Spleen (tissue), 11 donors: ENCODE results near the gene GAPDHS. TPM values are rescaled to one million over a fixed set of nuclear protein-coding genes. Genes with fewer than 3 reads are reported as not detected.

ENCODE experiments used
- DNase-seq: peaks from one replicate; pipeline ENCODE4 v3.0.0-alpha.2; 2020
- H3K27ac ChIP-seq, 8 donors: fragments of 200-600 bp; sonication (generic) in 7 of 8; 1 replicate in 4 of 8; 2 replicates in 4 of 8; pipeline versions ENCODE4 v1.5.0 to v1.8.0; 2016 to 2021; ENCODE audit warnings: inconsistent platforms in 4 of 8, mild to moderate bottlenecking in 4 of 8, moderate library complexity in 1 of 8
- H3K27me3 ChIP-seq, 7 donors: fragments of 200-600 bp; sonication (generic) in 6 of 7; replicated peaks in 1 of 7; 1 replicate in 4 of 7; 2 replicates in 3 of 7; pipeline versions ENCODE4 v1.5.0 to v1.8.0; 2016 to 2021; ENCODE audit warnings: inconsistent platforms in 3 of 7, mild to moderate bottlenecking in 1 of 7
- H3K36me3 ChIP-seq, 6 donors: fragments of 200-600 bp; sonication (generic) in 5 of 6; 1 replicate in 4 of 6; 2 replicates in 2 of 6; pipeline versions ENCODE4 v1.5.0 to v1.8.0; 2016 to 2021; ENCODE audit warnings: inconsistent platforms in 2 of 6
- H3K4me1 ChIP-seq, 6 donors: fragments of 200-600 bp; sonication (generic) in 5 of 6; 1 replicate in 3 of 6; 2 replicates in 3 of 6; pipeline versions ENCODE4 v1.5.0 to v1.8.0; 2016 to 2021; ENCODE audit warnings: inconsistent platforms in 3 of 6
- H3K4me3 ChIP-seq, 8 donors: fragments of 200-600 bp; sonication (generic) in 7 of 8; 1 replicate in 4 of 8; 2 replicates in 4 of 8; pipeline versions ENCODE4 v1.5.0 to v1.8.0; 2016 to 2021; ENCODE audit warnings: inconsistent platforms in 4 of 8, mild to moderate bottlenecking in 4 of 8, moderate library complexity in 2 of 8
- H3K9me3 ChIP-seq, 8 donors: fragments of 200-600 bp; sonication (generic) in 7 of 8; 1 replicate in 4 of 8; 2 replicates in 4 of 8; pipeline versions ENCODE4 v1.5.0 to v1.8.0; 2016 to 2021; ENCODE audit warnings: inconsistent platforms in 4 of 8
- CTCF ChIP-seq, 11 experiments: fragments of 200-600 bp in 7 of 11; fragments of 450-650 bp in 4 of 11; sonication (generic) in 4 of 11; IDR thresholded peaks in 8 of 11; conservative IDR thresholded peaks in 3 of 11; 1 replicate in 7 of 11; 2 replicates in 4 of 11; pipeline versions ENCODE4 v1.4.0 to v1.8.0; 2016 to 2021; ENCODE audit warnings: antibody characterized with exemption in 11 of 11, inconsistent platforms in 4 of 11, mild to moderate bottlenecking in 1 of 11
- POLR2A ChIP-seq, 3 donors: fragments of 450-650 bp; IDR thresholded peaks; one replicate each; pipeline ENCODE4 v1.5.1; 2017; ENCODE audit warnings: antibody characterized with exemption in 3 of 3, mild to moderate bottlenecking in 1 of 3
- POLR2AphosphoS5 ChIP-seq, 3 donors: sonication (generic); formaldehyde crosslinking; IDR thresholded peaks; one replicate each; pipeline ENCODE4 v1.5.1; 2017; ENCODE audit warnings: antibody characterized with exemption in 3 of 3
- WGBS, 5 donors: extraction: QIAGEN DNeasy Blood & Tissue Kit in 3 of 5; methylation state at CpG; one replicate each; pipeline versions ENCODE4 v1.1.5 to v1.1.7; 2013 to 2018; 5-methylcytosine and 5-hydroxymethylcytosine counted together
- intact Hi-C: fragments of 100-400 bp; cut with DNase I; formaldehyde crosslinking; loops from one replicate; pipeline ENCODE4 v1.15.0; 2023; ENCODE audit warnings: low total_unique reads
- polyA plus RNA-seq, 3 donors: library from polyadenylated mRNA; stranded (reverse); fragments of 200-250 nt; gene quantifications; one replicate each; pipeline ENCODE4 v1.2.1, GENCODE V29; 2013
- total RNA-seq, 7 donors: library from RNA; depleted of rRNA in 3 of 7; stranded (reverse); fragments of >200 nt in 3 of 7; fragmentation: NEBNext Ultra II Directional in 4 of 7; extraction: Animal tissue kit (Norgen Biotek cat#: 25700) in 4 of 7; gene quantifications; one replicate each; pipeline versions ENCODE4 v1.1.0 to v1.2.1, GENCODE V29; 2016 to 2021
- donor health status: healthy with polysubstance abuse.
- donor health status: DM: no; HTN: no; CAD: no; lungs with moderate emphysema.
- donor health status: DM: no; HTN: no; CAD: no.
- donor health status: Bipolar disorder and iron deficiency.
- donor health status: healthy.
- donor health status: DM: no; HTN: no; CAD: no.
- donor health status: DM: yes; HTN: yes; CAD: no.

GAPDHS gene
- total and polyA plus RNA-seq, 10 donors: 0.13 to 0.17 (median 0.14) TPM; not detected in 7

- Histone ChIP-seq H3K4me1 (no peaks in the 10 kb centered on the region), H3K27ac (no peak overlapping the region), H3K27me3 (peaks cover 0 to 28% (median 6%) of the 10 kb centered on the region in 7 donors), H3K9me3 (no peaks in the 10 kb centered on the region), H3K36me3 (no peaks in the 10 kb centered on the region), H3K4me3 (no peak overlapping the region)
- no peak for DNase-seq
- intact Hi-C loops: no loop called here
- WGBS, 5 donors: 67 to 83% (median 73%) methylated on average over 6 of the region's 6 CpGs
- TF ChIP-seq POLR2A (IDR thresholded peaks at IDR 0.05) (no peak), POLR2AphosphoS5 (IDR thresholded peaks at IDR 0.05) (no peak), CTCF (IDR thresholded peaks at IDR 0.05 in 8 of 11, conservative IDR thresholded peaks at IDR 0.05 in 3 of 11) (no peak)
Measured at GRCh38 chr19:35518313-35518712, 14.9 kb upstream of the GAPDHS start.

- WGBS, 5 donors: 60 to 66% (median 61%) methylated on average over 7 of the region's 7 CpGs
- H3K9me3 ChIP-seq: no peaks in the 10 kb centered on the region
- H3K4me1 ChIP-seq: no peaks in the 10 kb centered on the region
- no peak for TF ChIP-seq CTCF (IDR thresholded peaks at IDR 0.05 in 8 of 11, conservative IDR thresholded peaks at IDR 0.05 in 3 of 11)
- no peak for TF ChIP-seq POLR2A (IDR thresholded peaks at IDR 0.05)
- no peak for TF ChIP-seq POLR2AphosphoS5 (IDR thresholded peaks at IDR 0.05)
- intact Hi-C loops: no loop called here
- H3K36me3 ChIP-seq: no peaks in the 10 kb centered on the region
- no peak overlapping the region for H3K4me3 ChIP-seq
- peaks cover 0 to 20% (median 2%) of the 10 kb centered on the region in 7 donors for H3K27me3 ChIP-seq
- no peak overlapping the region for H3K27ac ChIP-seq
- no peak for DNase-seq
Measured at GRCh38 chr19:35519291-35519690, 14.0 kb upstream of the GAPDHS start.

GRCh38 chr19:35521124-35521743 lies 12.0 kb upstream of the GAPDHS start:
- DNase-seq: no peak
- intact Hi-C loops: no loop called here

More at GRCh38 chr19:35521124-35521743, 12.0 kb upstream of the GAPDHS start:
- Histone ChIP-seq H3K9me3 (no peaks in the 10 kb centered on the region), H3K27me3 (peaks cover 0 to 28% (median 0%) of the 10 kb centered on the region in 7 donors), H3K36me3 (no peaks in the 10 kb centered on the region), H3K4me1 (no peaks in the 10 kb centered on the region), H3K27ac (no peak overlapping the region), H3K4me3 (no peak overlapping the region)
- WGBS, 5 donors: 64 to 76% (median 73%) methylated on average over 13 to 16 of the region's 16 CpGs
- no peak for TF ChIP-seq CTCF (IDR thresholded peaks at IDR 0.05 in 8 of 11, conservative IDR thresholded peaks at IDR 0.05 in 3 of 11)
- TF ChIP-seq POLR2A (IDR thresholded peaks at IDR 0.05): no peak
- no peak for TF ChIP-seq POLR2AphosphoS5 (IDR thresholded peaks at IDR 0.05)
